DMS79 treated with DMSO at 0.1 percent for 48 hours (cell line): ENCODE data around the gene ATP6V0C.
"Not testable (repeated sequence)": the region's sequence is repeated elsewhere in the genome, so short reads cannot be mapped to it uniquely, and the experiment has no call there.

Source experiments
- DNase-seq: peaks from one replicate; lab custom pipeline; 2025; lab: John Stamatoyannopoulos, UW

Gene ATP6V0C

GRCh38 chr16:2474877-2475412, 38.8 kb upstream of the ATP6V0C start, which contains the start of gene TBC1D24:
TSS of gene TBC1D24 (plus strand) at chr16:2475127. CDS start at chr16:2496149, 21,022 bp downstream.
- peak; percentile 40 for DNase-seq

GRCh38 chr16:2475413-2476344, 38.1 kb upstream of the ATP6V0C start:
- no peak for DNase-seq

- DNase-seq: no peak
These were observed 37.4 kb upstream of the ATP6V0C start for GRCh38 chr16:2476345-2476720.

- DNase-seq: no peak
These were observed 37.0 kb upstream of the ATP6V0C start for GRCh38 chr16:2476741-2477140.

GRCh38 chr16:2477327-2477726, 36.4 kb upstream of the ATP6V0C start:
- no peak for DNase-seq

DNA sequence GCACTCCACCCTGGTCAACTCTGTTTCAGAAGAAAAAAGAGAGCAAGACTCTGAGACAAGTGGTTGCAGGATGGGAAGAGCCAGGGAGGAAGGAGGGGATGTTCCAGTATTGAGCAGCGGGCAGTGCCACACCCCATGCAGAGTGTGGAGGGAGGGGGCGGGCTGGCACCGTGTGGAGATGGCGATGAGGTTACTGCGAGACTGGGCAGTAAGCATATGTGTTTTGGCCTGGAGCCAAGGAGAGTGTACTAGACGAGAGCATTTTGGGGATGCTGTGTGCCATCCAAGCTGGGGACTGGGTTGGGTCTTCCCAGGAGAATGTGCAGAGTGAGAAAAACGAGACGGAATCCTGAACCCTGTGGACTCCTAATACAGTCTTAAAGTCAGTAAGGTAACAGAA, 35.5 kb upstream of the ATP6V0C start:
- DNase-seq: no peak

DNA sequence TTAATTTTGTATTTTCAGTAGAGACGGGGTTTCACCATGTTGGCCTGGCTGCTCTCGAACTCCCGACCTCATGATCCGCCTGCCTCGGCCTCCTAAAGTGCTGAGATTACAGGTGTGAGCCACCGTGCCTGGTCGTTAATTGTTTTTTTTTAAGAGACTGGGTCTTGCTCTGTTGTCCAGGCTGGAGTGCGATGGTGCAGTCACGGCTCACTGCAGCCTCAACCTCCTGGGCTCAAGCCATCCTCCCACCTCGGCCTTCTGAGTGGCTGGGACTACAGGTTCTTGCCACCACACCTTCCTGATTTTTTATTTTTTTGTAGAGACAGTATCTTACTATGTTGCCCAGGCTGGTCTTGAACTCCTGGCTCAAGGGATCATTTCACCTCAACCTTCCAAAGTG, 33.8 kb upstream of the ATP6V0C start:
- DNase-seq: not testable (repeated sequence)

GRCh38 chr16:2480948-2481347, 32.8 kb upstream of the ATP6V0C start:
- DNase-seq: peak; percentile 20

DNA sequence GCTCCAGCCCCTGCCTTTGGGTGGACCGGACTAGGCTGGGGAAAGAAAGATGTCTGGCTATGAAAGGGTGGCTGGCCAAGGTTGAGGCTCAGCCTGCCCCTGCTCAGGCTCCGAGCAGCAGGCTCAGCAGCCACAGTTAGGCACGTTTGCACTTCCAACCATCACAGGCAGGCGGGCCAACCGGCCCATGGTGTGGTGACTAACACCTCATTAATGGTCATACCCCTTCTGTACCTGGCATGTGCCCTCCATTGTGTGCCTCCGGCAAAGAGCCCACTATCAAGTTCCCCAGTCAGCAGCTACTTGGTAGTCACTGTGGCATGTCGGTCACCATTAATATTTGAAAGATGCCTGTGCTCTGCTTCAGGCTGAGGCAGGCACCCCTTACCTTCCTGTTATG, 32.1 kb upstream of the ATP6V0C start:
- peak; percentile 41 for DNase-seq

- no peak for DNase-seq
These were observed 31.5 kb upstream of the ATP6V0C start for GRCh38 chr16:2482249-2482648.

- DNase-seq: peak; percentile 71
These were observed 30.8 kb upstream of the ATP6V0C start for GRCh38 chr16:2482708-2483534.

DNA sequence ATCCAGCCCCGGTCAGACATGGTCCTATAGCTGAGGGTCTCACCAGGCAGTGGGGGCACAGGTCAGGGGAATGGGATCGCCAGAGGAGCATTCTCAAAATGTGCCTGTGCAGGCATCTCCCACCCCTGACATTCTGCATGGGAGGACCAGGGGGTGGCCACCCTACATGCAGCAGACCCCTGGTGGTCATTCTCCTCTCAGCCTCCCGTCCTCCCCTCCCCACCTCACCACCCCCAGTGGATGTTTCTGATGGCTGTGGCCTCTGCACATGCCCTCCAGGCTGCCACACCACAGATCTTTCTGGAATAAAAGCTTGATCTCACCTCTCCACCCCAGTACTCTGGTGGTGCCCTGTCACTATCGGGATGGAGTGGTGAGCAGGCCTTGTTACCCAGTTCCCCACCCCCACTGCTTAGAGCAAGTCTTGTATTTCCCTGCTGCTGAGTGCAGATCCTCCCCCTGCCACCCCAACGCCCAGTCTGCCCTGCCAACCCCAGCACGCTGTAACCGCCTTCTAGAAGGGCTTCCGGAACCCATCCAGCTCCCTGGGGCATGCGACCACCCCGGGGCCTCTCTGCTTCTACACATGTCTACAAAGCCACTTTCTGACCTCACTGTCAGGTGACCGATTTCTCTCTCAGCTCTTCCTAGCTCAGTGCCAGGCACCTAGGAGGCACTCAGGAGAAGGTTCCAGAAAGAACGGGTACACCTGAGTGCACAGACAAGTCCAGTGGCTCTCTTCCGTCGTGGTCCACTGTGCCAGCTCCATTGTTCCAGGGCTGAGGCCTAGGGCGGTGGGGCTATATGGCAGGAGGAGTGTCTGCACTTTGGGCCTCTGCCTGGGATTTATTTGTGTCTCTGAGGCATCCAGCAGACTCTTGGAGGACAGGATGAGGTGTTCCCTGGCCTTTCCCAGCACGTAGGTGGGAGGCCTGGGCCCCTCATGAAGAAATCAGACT, 29.5 kb upstream of the ATP6V0C start:
- no peak for DNase-seq

GRCh38 chr16:2484898-2485508, 28.7 kb upstream of the ATP6V0C start:
- no peak for DNase-seq

DNA sequence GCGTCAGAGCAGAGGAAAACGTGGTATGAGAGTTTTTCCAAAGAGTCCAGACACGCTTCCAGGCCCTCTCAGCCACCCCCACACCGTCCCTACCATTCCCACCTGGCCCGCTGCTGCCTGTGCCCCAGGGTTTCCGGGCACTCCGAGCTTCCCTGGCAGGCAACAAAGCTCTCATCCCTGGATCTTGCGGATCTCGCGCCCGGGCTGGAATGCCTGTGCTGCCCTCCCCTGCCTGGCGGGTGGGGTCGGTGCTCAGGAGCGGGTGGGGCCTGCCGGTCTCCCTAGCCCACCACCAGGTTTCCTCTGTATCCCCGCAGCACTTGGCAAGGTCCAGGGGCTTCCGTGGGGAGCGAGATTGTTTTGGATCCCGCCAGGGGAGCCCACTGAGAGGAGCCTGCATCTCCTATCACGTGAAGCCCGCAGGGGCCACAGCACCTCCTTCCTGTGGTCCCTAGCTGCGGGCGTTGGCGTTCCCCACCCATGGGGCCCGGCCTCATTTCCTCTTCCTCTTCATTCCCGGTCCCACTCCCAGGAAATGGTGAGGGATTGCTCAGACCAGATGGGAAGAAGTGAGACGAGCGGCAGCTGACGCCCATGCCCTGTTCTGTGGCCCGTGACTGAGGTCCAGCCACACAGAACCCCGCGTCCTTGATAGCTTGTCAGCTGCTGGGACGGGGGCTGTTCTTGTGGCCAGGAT, 27.8 kb upstream of the ATP6V0C start:
- DNase-seq: no peak

DNA sequence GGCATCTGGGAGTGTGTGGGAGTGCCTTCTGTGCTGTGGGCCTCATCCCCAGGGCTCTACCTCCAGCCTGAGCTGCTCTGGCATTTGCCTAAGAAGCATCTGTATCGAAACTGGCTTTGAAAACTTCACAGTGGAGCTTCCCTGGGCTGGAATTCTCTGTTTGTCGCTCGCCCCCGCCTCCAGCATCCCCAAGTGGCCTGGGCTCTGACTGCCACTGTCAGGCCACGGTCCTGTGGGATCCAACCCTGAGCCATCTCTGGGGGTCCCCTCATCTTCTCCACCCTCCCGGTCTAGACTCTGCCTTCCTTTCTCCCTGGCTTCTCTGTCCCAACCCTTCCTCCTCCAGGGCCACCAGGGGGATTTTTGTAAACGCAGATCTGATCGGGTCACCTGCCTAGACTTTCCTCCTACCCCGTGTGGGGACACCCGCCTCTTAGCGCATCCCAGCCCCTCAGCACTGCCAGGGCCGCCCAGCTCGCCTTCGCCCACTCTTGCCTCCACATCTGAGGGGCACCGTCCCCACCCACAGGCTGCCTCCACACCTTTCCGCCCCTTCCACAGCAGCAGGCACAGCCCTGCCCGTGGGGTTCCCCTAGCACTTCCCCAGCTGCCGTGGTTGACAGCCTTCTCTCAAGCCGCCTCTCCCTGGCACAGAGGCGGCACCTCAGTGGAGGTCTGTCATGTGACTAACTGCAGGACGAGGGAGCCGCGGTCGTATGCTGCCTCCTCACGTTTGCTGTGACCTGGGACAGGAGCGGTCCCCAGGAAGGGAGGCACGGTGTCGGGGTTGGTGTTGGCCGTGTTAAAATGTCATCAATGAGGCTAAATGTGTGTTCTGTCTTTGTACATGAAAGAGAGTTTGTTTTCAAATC, 26.9 kb upstream of the ATP6V0C start:
- DNase-seq: peak; percentile 12

- no peak for DNase-seq
These were observed 26.3 kb upstream of the ATP6V0C start for GRCh38 chr16:2487517-2487842.

DNA sequence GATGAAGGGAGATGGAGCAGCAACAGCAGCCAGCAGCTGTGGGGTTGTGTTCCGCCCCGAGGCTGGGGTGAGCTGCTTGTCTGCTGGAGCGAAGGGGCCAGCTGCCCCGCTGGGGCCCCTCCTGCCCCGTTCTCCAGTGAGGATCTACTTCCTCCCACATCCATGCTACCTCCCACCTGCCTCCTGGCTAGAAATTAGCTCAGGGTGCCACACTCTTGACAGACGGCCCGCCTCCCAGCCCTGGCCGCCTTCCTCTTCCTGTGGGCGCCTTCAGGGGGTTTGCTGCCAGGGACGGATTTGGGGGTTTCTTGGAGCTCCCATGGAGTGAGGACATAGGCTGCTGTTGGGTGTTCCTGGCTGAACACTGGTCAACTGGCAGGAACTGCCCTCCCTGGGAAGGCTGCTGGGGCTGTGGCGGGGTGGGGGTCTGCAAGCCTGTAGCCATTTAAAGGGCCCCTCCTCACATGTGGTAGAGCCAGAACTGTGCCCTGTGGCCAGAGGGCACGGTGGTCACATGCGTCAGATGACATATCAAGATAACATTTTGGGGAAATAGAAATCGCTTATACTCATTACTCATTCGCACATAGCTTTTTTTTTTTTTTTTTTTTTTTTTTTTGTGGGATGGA, 25.7 kb upstream of the ATP6V0C start:
- no peak for DNase-seq

- DNase-seq: no peak
These were observed 24.2 kb upstream of the ATP6V0C start for GRCh38 chr16:2489581-2489980.
